ENCODE results near the gene RGS3.
A peak's percentile ranks its signal among the peaks of the same experiment; 100 is the strongest.

RGS3 gene

GRCh38 chr9:113580041-113580953, 116.8 kb downstream of the RGS3 start:
- H3K27me3 ChIP-seq (ENCODE audit: insufficient read depth, poor library complexity, severe bottlenecking) = no peaks in the 10 kb centered on the region
- DNase-seq (ENCODE audit: low spot score) = no peak
- H3K4me3 ChIP-seq (ENCODE audit: severe bottlenecking) = no peak overlapping the region
- H3K27ac ChIP-seq (ENCODE audit: poor library complexity, severe bottlenecking) = peak overlapping the region; percentile 80
- H3K4me1 ChIP-seq (ENCODE audit: insufficient read depth, poor library complexity, severe bottlenecking) = peaks cover 59% of the 10 kb centered on the region
- no peaks in the 10 kb centered on the region for H3K9me3 ChIP-seq (ENCODE audit: severe bottlenecking)
- no peak for TF ChIP-seq CTCF (IDR thresholded peaks at IDR 0.05; ENCODE audit: poor library complexity, severe bottlenecking)
- peak; percentile 32 for ATAC-seq (ENCODE audit: low read depth)
- peaks cover 19% of the 10 kb centered on the region for H3K36me3 ChIP-seq (ENCODE audit: low read depth)

GRCh38 chr9:113580954-113581311, 117.4 kb downstream of the RGS3 start:
- no peak for DNase-seq (ENCODE audit: low spot score)
- Histone ChIP-seq H3K4me3 (ENCODE audit: severe bottlenecking) (no peak overlapping the region), H3K9me3 (ENCODE audit: severe bottlenecking) (no peaks in the 10 kb centered on the region), H3K27me3 (ENCODE audit: insufficient read depth, poor library complexity, severe bottlenecking) (no peaks in the 10 kb centered on the region), H3K27ac (ENCODE audit: poor library complexity, severe bottlenecking) (peak overlapping the region; percentile 80), H3K4me1 (ENCODE audit: insufficient read depth, poor library complexity, severe bottlenecking) (peaks cover 59% of the 10 kb centered on the region), H3K36me3 (ENCODE audit: low read depth) (peaks cover 21% of the 10 kb centered on the region)
- TF ChIP-seq CTCF (IDR thresholded peaks at IDR 0.05; ENCODE audit: poor library complexity, severe bottlenecking) = no peak
- ATAC-seq (ENCODE audit: low read depth) = no peak

GRCh38 chr9:113581865-113582697, 118.6 kb downstream of the RGS3 start:
- DNase-seq (ENCODE audit: low spot score) (no peak), ATAC-seq (ENCODE audit: low read depth) (peak; percentile 2; the same call in 1 of the 3 replicates)
- no peaks in the 10 kb centered on the region for H3K27me3 ChIP-seq (ENCODE audit: insufficient read depth, poor library complexity, severe bottlenecking)
- no peak for TF ChIP-seq CTCF (IDR thresholded peaks at IDR 0.05; ENCODE audit: poor library complexity, severe bottlenecking)
- no peaks in the 10 kb centered on the region for H3K9me3 ChIP-seq (ENCODE audit: severe bottlenecking)
- H3K4me3 ChIP-seq (ENCODE audit: severe bottlenecking) = no peak overlapping the region
- H3K27ac ChIP-seq (ENCODE audit: poor library complexity, severe bottlenecking) = peak overlapping the region; percentile 80
- peaks cover 21% of the 10 kb centered on the region for H3K36me3 ChIP-seq (ENCODE audit: low read depth)
- H3K4me1 ChIP-seq (ENCODE audit: insufficient read depth, poor library complexity, severe bottlenecking) = peaks cover 58% of the 10 kb centered on the region

GRCh38 chr9:113582698-113583200, 119.2 kb downstream of the RGS3 start:
- ATAC-seq (ENCODE audit: low read depth) (no peak), DNase-seq (ENCODE audit: low spot score) (no peak)
- H3K27me3 ChIP-seq (ENCODE audit: insufficient read depth, poor library complexity, severe bottlenecking) = no peaks in the 10 kb centered on the region
- H3K36me3 ChIP-seq (ENCODE audit: low read depth) = peaks cover 21% of the 10 kb centered on the region
- no peak for TF ChIP-seq CTCF (IDR thresholded peaks at IDR 0.05; ENCODE audit: poor library complexity, severe bottlenecking)
- no peak overlapping the region for H3K4me3 ChIP-seq (ENCODE audit: severe bottlenecking)
- peaks cover 52% of the 10 kb centered on the region for H3K4me1 ChIP-seq (ENCODE audit: insufficient read depth, poor library complexity, severe bottlenecking)
- peak overlapping the region; percentile 80 for H3K27ac ChIP-seq (ENCODE audit: poor library complexity, severe bottlenecking)
- no peaks in the 10 kb centered on the region for H3K9me3 ChIP-seq (ENCODE audit: severe bottlenecking)

All from RWPE2 (cell line).